ENCODE results near the gene C19orf25. TPM values are rescaled to one million over a fixed set of nuclear protein-coding genes. Genes with fewer than 3 reads are reported as not detected.

The C19orf25 gene
- total RNA-seq, 1 donor from 2014 or later: 28.5 TPM

GRCh38 chr19:1466018-1466460 is 13.0 kb downstream of the C19orf25 start:
- TF ChIP-seq CTCF (IDR thresholded peaks at IDR 0.05): no peak
- H3K9me3 ChIP-seq: no peaks in the 10 kb centered on the region
- ATAC-seq (no peak), DNase-seq (no peak)
- H3K36me3 ChIP-seq: no peaks in the 10 kb centered on the region
- H3K27ac ChIP-seq: no peak overlapping the region
- H3K4me1 ChIP-seq: peaks cover 55% of the 10 kb centered on the region
- intact Hi-C loops (cut with DNase I): no loop called here
- H3K4me3 ChIP-seq: no peak overlapping the region
- peaks cover 58% of the 10 kb centered on the region for H3K27me3 ChIP-seq (ENCODE audit: low read depth)

GRCh38 chr19:1465191-1466016 is 13.6 kb downstream of the C19orf25 start:
- Histone ChIP-seq H3K9me3 (no peaks in the 10 kb centered on the region), H3K27ac (no peak overlapping the region), H3K4me3 (no peak overlapping the region), H3K36me3 (no peaks in the 10 kb centered on the region), H3K4me1 (peaks cover 49% of the 10 kb centered on the region), H3K27me3 (ENCODE audit: low read depth) (peaks cover 51% of the 10 kb centered on the region)
- intact Hi-C loops (cut with DNase I): no loop called here
- DNase-seq (no peak), ATAC-seq (peak; percentile 48 to 61)
- TF ChIP-seq CTCF (IDR thresholded peaks at IDR 0.05): peak; percentile 54

- no peak overlapping the region for H3K27ac ChIP-seq
- ATAC-seq (no peak), DNase-seq (no peak)
- no peaks in the 10 kb centered on the region for H3K36me3 ChIP-seq
- no peak overlapping the region for H3K4me3 ChIP-seq
- H3K9me3 ChIP-seq: no peaks in the 10 kb centered on the region
- peaks cover 24% of the 10 kb centered on the region for H3K4me1 ChIP-seq
- peaks cover 38% of the 10 kb centered on the region for H3K27me3 ChIP-seq (ENCODE audit: low read depth)
- no peak for TF ChIP-seq CTCF (IDR thresholded peaks at IDR 0.05)
- intact Hi-C loops (cut with DNase I): no loop called here
These were observed 17.2 kb downstream of the C19orf25 start for GRCh38 chr19:1461862-1462261.

GRCh38 chr19:1460033-1460995 is 18.7 kb downstream of the C19orf25 start:
- TF ChIP-seq CTCF (IDR thresholded peaks at IDR 0.05): no peak
- H3K27ac ChIP-seq: no peak overlapping the region
- intact Hi-C loops (cut with DNase I): no loop called here
- peaks cover 38% of the 10 kb centered on the region for H3K27me3 ChIP-seq (ENCODE audit: low read depth)
- no peak for ATAC-seq
- H3K4me3 ChIP-seq: no peak overlapping the region
- H3K9me3 ChIP-seq: no peaks in the 10 kb centered on the region
- DNase-seq: no peak
- no peaks in the 10 kb centered on the region for H3K36me3 ChIP-seq
- H3K4me1 ChIP-seq: peaks cover 23% of the 10 kb centered on the region

GRCh38 chr19:1459479-1459878 is 19.5 kb downstream of the C19orf25 start:
- intact Hi-C loops (cut with DNase I): no loop called here

More at GRCh38 chr19:1459479-1459878, 19.5 kb downstream of the C19orf25 start:
- Histone ChIP-seq H3K9me3 (no peaks in the 10 kb centered on the region), H3K27me3 (ENCODE audit: low read depth) (peaks cover 40% of the 10 kb centered on the region), H3K4me3 (no peak overlapping the region), H3K36me3 (no peaks in the 10 kb centered on the region), H3K4me1 (peaks cover 21% of the 10 kb centered on the region), H3K27ac (no peak overlapping the region)
- DNase-seq: no peak
- no peak for ATAC-seq
- no peak for TF ChIP-seq CTCF (IDR thresholded peaks at IDR 0.05)

Measured in lower lobe of right lung (tissue), 2 donors.